Stimulated activated CD4-positive, alpha-beta T cell treated with anti-CD3 and anti-CD28 coated beads, TNF-alpha, amount 100 ng/mL, for 4 hours (primary cell): ENCODE data around the gene KMT2B.
"Not testable (repeated sequence)": the region's sequence is repeated elsewhere in the genome, so short reads cannot be mapped to it uniquely, and the experiment has no call there.

Experiments
- DNase-seq, 3 experiments: peaks; one replicate each; pipeline ENCODE4 v3.0.0-alpha.2; 2020; ENCODE audit warnings: low read depth in 3 of 3

Gene KMT2B

DNA sequence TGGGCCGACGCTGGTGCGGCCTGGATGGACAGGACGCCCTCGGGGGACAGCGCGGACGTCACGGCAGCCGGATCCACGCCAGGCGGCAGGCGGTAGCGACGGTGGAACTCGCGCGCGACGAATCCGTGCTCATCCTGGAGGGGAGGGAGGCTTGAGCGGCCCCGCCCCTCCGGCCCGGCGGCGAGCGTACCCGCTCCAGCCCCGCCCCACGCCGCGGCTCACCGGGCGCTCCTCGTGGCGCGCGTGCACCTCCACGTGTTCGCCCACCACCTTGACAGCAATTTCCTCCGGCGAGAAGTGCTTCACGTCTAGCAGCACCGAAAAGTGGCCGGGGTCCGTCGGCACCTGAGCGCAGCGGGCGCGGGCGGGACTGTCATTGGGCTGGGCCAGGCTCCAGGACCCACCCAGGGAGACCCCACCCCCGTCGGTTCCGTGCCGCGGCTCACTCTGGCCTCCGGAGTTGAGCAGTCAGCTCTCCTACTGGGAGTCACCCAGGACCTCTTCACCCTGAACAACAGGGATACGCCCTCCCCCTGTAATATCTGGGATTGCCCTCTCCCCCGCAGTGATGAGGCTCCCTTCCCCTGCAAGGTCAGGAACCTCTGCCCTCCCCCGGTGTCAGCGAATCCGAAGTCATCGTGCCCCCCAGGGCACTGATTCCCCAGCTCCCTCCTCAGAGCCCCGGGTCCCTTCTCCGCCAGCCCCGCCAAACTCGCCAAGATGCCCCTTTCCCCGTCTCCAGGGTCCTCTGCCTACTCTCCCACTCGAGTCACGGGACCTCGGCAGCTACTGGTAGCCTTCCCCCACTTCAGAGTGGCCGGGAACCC lies 38.0 kb downstream of the KMT2B start:
- peak in 2 of 3 experiments; percentile 45 to 56 for DNase-seq

DNA sequence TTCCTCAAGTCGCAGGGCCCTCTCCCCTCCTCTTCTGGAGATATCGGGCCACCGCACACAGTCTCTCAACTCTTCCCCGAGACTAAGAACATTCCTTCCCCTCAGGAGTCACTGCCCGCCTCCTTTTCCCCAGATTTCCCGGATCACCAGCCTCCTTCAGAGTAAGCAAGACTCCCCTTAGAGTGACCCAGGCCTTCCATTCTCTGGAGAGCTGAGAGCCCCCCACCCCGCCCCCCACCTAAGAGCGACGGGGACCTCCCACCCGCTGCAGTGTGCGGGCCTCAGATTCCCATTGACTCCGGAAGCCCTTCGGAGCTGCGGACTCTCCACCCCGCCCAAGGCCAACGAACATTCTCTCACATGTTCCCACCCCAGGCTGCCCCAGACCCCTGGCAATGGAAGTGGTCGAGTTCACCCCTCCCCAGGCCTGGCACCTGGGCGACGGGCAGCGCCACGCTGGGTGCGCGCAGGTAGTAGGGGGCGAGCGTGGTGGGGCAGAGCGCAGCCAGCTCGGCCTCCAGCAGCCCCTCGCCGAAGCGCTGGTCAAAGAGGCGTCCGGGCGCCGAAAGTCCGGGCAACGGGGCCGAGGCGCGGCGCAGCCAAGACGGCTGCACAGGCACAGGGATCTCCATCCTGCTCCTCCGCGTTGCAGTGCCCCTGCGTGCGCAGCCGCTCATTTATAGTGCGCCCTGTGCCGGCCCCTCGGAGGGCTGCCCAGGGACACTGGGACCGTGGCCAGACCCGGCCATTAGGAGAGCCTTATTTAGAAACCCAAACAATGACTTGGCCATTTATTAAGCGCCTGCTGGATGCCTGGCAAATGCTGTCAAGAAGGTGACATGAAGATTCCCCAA lies 38.8 kb downstream of the KMT2B start, which contains the start of gene HSPB6:
Gene HSPB6 (minus strand): TSS at position 653 of the 854 bp plus-strand sequence. CDS start 21 bp downstream, at position 632.
- DNase-seq, result no peak

DNA sequence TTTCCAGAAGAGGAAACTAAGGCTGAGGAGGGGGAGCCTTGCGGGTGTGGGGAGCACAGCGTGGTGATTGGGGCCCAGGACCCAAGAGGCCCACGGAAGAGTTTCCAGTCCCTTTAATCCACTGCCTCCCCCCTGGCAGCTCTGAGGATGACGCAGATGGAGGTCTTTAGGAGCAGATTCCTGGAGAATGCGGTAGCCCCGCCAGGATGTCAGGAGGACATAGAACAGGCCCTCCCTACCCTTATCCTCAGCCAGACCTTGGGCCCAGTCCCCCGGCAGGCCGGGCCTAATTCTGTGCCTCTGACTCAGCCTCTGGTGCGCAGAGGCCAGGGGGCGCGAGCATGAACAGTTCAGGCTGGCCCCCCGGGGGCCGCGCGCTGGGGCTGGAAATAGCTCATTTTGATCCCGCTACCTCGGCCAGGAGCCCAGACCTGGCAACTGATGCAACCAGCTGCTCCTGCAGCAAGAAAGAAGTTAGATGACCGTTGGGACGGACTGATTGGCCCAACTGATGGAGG lies 39.5 kb downstream of the KMT2B start:
- DNase-seq, result no peak

DNA sequence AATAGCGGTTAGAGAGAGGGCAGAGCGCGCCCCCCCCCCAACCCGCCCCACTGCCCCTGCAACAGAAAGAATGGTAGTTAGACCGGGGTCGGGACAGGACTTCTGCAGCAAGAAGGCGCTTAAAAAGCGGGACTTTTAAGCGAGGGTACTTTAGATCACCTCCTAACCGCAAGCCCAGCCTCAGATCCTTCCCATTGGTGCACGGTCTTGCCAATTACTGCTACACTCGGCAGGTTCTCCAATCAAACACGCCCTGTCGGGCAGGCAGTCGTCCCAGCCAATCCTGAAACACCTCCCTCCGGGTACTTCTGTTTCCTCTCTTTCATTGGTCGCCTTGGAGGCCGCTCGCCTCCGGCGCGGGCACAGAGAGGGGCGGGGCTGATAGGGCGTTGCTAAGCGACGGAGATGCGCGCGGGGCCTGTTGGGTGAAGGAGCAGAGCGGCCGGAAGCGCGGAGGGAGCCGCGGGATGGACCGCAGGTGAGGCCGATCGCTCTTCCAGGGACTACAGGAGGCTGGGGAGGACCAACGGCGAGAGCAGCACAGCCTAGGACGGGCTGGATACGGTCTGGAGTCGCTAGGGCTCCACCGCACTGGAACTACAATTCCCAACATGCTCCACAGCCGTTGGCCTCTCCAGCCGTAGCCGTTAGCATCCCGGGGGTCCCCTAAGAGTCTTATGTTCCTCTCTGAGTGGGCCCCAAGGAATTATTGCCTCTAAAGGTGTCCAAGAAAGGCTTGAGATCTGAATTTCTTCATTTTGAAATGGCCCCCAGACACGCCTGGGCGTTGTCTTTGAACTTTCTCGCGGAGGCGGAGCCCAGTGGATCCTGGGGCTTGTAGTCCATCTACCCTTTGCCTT lies 40.2 kb downstream of the KMT2B start, which contains the start of gene PROSER3:
Gene PROSER3 (plus strand): TSS at position 428 of the 860 bp plus-strand sequence. CDS start 40 bp downstream, at position 468.
- peak; percentile 91 to 96 (median 95) for DNase-seq

DNA sequence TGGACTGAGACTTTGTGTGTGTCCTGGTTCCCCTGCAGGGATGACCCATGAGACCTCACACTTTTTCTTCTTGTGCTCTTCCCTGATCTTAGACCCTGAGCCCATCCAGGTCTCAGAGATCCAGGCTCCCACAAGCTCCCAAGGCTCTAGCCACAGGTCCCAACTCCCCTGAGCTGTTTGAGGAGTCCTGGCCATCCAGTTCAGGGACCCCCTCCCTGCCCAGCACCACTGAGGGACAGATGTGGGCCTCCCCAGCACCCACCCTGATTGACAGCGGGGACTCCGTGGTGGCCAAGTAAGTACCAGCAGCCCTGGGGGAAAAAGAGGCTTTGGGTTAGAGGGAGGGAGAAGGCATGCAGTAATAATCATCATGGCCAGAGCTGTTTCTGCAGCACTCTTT lies 41.9 kb downstream of the KMT2B start:
- DNase-seq, result no peak

DNA sequence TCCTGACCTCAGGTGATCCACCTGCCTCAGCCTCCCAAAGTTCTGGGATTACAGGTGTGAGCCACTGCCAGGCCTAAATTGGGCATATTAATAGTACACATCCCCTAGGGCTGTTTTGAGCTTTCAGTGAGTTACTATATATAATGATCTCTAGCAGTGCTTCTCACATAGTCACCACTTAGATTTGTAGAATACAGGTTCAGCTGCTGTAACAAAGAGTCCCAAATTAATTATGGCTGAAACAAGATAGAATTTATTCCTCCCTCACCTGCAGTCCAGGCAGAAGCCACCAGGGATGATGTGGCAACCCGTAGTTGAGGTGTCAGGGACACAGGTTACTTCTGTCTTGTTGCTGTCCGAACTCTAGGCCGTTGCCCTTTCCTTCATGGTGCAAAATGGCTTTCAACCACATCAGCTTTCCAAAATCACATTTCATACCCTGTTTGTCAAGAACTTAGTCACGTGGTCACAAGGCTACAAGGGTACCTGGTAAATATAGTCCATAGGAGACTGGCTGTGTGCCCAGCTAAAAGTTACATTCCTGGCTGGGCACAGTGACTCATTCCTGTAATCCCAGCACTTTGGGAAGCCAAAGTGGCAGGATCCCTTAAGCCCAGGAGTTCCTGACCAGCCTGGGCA lies 43.0 kb downstream of the KMT2B start:
- DNase-seq, result no peak

DNA sequence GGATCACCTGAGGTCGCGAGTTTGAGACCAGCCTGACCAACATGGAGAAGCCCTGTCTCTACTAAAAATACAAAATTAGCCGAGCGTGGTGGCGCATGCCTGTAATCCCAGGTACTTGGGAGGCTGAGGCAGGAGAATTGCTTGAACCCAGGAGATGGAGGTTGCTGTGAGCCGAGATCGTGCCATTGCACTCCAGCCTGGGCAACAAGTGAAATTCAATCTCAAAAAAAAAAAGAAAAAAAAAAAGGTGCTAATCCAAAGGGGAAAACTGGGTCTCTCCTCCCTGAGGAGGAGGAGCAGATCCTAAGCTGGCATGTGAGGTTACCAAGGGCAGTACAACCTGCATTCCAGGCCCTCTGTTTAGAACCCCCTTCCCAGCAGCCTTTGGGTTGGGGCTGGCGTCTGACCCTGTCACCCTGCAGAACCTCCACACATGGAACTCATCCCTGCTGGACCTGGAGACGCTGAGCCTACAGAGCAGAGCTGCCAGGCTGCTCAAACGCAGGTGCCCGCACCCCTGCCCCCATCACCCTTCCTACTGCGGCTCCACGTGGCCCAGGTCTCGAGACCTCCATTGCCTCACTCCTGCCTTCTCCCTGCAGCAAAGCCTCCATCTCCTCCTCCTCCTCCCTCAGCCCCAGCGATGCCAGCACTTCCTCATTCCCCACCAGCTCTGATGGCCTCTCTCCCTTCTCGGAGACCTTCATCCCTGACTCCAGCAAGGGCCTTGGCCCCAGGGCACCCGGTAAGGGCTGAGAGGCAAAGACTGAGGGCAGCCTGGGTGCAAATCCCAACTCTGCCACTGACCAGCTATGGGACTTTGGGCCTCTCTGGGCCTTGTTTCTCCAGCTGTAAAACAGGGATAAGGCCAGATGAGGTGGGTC lies 46.9 kb downstream of the KMT2B start:
- no peak for DNase-seq

DNA sequence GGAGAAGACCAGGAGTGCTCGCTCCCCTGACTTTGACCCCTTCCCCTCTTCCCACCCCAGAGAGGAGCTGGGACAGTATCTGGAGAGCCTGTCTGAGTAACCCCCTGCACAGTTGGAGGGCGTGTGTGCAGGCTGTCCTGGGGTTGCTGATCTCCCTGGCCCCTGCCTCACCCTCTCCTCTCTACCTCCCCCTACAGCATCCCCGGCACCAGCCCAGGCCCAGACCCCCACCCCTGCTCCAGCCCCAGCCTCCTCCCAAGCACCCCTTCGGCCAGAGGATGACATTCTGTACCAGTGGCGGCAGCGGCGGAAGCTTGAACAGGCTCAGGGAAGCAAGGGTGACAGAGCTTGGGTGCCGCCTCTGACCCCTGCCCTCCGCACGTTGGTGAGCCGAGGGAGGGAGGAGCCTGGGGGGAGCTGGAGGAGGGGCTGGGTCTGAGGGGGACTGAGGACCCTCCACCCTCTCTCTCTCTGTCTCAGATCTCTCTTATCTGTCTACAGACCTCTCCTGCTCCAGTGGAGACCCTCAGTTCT lies 48.8 kb downstream of the KMT2B start:
- no peak for DNase-seq

DNA sequence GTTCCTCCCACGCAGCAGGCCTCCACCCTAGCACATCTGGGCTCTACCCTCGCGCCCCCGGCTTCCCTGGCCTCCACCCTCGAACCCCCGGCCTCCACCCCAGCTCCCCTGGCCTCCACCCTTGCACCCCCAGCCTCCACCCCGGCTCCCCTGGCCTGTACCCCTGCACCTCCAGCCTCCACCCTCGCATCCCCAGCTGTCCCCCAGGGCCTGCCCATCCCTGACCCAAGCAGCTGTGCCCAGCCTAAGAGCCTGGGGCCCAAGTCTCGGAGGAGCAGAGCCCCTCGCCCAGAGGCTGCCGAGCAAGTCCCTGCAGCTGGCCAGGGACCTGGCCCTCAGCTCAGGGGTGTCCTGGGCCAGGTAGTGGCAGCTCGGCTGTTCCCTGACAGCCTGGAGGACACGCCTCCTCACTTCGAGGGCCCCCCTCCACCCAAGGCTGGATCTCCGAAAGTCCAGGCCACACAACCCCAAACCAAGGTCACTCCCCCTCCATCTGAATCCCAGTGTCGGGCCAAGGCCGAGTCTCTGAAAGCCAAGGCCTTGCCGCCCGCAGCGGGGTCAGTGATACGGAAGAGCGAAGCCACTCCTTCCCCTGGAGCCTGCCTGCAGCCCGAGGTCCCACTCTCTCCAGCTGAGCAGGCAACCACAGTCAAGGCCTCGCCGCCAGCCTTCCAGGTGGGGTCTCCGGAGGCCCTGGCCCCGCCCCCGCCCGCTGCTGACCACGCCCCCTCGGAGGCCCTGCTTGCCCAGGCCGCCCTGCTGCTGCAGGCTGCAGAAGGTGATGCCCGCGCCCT lies 49.7 kb downstream of the KMT2B start:
- DNase-seq, result no peak

DNA sequence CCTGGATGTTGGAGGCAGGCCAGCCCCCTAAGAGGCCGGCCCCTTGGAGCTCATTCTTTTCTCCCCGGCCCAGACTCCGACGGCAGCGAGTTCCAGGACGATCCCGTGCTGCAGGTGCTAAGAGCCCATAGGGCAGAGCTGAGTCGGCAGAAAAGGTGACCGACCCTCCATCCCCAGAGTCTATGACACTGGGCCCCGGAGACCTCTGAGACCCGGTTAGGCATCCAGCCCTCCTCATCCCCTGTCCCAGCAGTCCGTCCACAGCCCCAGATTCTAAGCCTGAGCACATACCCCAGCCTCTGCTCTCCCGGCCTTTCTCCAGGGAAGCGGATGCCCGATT lies 50.2 kb downstream of the KMT2B start:
- DNase-seq, result no peak

DNA sequence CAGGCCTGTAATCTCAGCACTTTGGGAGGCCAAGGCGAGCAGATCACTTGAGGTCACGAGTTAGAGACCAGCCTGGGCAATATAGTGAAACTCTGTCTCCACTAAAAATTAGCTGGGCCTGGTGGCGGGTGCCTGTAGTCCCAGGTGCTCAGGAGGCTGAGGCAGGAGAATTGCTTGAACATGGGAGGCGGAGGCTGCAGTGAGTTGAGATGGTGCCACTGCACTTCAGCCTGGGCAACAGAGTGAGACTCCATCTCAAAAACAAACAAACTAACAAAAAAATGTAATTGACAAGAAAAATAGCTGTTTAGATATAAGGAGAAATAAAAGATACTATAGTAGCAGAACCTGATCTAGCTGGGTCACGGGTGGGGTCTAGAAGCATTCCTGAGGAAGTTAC lies 54.6 kb downstream of the KMT2B start:
- not testable (repeated sequence) for DNase-seq

DNA sequence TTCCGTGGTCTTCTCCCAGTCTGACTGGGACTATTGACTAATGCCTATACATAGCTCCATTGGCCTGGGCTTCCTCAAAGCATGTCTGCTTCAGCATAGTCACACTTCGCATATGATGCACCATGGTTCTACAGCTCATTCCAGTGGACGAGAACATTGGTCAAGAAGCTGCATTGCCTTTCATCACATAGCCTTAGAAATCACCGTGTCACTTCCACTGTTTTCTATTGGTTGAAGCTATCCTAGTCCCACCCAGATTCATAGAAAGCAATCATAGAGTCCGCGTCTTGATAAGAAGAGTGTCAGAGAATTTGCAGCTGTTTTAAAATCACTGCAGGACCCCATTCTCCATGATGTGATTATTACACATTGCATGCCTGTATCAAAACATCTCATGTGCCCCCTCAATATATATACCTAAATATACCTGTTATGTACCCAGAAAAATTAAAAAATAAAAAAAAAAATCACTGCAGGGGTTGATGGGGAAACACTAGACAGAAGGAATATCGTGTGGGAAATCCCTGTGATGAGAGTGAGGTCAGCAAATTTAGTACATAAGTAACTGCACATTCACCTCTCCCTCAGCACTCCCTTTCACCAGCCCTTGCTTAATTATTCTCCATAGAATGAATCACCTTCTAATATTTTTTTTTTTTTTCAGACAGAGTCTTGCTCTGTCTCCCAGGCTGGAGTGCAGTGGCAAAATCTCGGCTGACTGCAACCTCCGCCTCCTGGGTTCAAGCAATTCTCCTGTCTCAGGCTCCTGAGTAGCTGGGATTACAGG lies 55.4 kb downstream of the KMT2B start:
- no peak for DNase-seq

DNA sequence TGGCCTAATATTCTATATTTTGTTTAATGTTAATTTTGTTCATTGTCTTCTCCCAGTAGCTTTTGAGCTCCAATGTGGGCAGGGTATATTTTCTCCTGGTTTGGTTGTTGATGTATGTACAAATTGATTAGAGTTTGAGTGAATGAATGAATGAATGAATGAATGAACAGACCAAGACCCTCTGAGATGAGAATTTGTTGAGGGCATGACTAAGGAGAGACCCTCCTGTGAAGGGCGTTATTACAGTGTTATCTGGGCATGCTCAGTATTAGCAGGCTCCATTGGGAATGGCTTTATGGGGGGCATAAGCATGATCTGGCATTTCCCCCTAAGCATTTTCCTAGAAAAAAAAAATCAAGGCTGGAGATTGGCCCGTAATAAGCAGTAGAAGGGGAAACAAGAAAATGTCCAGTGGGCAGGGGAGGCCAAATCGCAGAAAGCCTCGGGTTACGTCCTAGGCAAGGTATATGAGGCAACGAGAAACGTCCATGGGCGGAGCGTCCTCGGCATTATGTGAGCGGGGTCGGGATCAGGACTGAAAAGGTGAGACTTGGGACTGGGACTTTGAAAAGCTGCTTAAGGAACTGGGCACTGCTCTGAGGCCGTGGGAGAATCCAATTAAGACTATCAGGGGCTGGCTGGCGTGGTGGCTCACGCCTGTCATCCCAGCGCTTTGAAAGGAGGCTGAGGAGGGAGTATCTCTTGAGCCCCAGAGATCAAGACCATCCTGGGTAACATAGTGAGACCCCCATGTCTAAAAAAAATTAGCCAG lies 56.7 kb downstream of the KMT2B start:
- DNase-seq, result no peak

DNA sequence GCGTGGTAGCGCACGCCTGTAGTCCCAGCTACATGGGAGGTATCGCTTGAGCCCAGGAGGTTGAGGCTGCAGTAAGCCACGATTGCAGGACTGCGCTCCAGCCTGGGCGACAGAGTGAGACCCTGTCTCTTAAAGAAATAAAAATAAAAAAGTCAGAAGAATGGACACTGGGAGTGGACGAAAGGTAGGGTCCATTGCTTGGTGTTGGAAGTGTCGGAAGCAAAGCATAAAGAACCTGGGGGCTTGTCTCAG lies 57.2 kb downstream of the KMT2B start:
- no peak for DNase-seq

DNA sequence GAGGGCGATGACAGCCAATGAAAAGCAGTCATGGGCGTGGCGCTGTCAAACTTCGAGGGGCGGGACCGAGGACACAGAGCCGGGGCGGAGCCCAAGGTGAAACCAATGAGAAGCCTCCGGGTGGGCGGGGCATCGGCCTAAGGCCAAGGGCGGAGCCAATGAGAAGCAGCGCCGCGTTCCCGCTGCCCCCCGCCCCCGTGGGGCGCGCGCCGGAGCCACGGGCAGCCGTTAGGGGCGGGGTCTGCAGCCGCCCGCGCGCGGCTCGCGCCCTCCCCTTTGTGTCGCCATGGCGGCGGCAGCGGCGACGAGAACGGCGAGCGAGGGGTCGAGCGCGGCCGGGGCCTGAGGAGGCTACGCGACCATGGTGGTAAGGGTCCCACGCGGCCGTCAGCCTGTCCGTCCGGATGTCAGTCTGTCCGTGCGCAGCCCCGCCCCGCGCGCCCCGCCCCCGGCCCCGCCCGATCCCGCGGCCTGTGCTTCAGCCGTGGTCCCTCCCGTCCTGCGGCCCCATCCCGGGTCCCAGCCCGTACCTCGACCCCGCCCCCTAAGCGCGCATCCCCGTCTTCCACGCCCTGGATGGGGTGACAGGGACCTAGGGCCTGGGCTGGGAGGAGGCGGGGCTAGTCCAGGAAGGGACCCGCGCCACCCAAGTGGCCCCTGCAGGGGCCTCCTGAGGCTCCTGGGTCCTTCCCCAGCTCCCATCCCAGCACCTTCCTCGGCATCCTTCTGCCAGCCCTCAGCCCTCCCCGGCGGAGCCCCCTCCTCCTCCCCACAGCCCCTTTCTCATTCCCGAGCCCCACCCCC lies 57.7 kb downstream of the KMT2B start, which contains the start of gene ARHGAP33:
Gene ARHGAP33 (plus strand): TSS at position 267 of the 804 bp plus-strand sequence. CDS start 95 bp downstream, at position 362.
- peak; percentile 97 to 98 (median 97) for DNase-seq

DNA sequence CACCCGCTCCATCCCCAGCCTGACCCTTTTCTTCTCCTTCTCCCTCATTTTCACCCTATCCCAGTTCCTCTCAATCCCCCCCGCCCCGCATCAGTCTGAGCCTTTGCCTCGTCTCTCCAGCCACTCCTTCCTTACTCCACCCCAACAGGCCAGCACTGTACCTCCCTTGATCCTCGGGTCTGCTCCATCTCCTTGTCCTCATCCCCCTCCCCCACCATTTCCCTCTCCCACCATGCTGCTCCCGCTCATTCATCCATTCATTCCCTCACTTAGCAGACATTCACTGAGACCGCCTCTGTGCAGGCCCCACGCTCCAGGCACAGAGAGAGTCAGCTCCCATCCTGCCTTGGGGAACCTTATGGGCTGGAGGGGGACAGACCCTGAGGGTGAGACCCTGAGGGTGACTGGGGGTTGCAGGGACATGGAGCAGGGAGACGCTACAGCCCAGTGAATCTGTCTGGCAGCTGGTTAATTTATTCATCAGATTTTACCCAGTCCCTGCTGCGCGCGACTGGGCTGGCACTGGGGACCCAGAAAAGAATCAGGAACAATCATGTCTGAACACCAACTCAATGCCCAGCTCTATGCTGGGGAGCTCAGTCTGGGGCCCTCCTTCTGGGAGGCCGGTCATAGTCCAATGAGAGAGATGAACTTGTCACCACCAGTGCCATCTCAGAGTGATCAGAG lies 58.4 kb downstream of the KMT2B start:
- no peak for DNase-seq
